Left ventricle myocardium inferior (tissue), 1 donor: ENCODE measurements around the gene BANP. TPM values are rescaled to one million over a fixed set of nuclear protein-coding genes. Genes with fewer than 3 reads are reported as not detected.

ENCODE experiments used
- DNase-seq: peaks from one replicate; pipeline ENCODE4 v3.0.0-alpha.2; 2020
- H3K27ac ChIP-seq: fragments of 200-600 bp; replicated peaks from 2 replicates; pipeline ENCODE4 v1.8.0; 2021
- H3K27me3 ChIP-seq: fragments of 200-600 bp; 2 replicates; pipeline ENCODE4 v1.8.0; 2021; ENCODE audit warnings: low read depth
- H3K36me3 ChIP-seq: fragments of 200-600 bp; 2 replicates; pipeline ENCODE4 v1.8.0; 2021
- H3K4me1 ChIP-seq: fragments of 200-600 bp; 2 replicates; pipeline ENCODE4 v1.8.0; 2021
- H3K4me3 ChIP-seq: fragments of 200-600 bp; 2 replicates; pipeline ENCODE4 v1.8.0; 2021; ENCODE audit warnings: mild to moderate bottlenecking, moderate library complexity
- H3K9me3 ChIP-seq: fragments of 200-600 bp; replicated peaks from 2 replicates; pipeline ENCODE4 v1.8.0; 2021
- intact Hi-C: fragments of 100-400 bp; cut with micrococcal nuclease; formaldehyde crosslinking; loops from one replicate; pipeline ENCODE4 v1.11.0; 2022
- total RNA-seq: library from RNA; stranded (reverse); fragmentation: NEBNext Ultra II Directional; extraction: Animal tissue kit (Norgen Biotek cat#: 25700); gene quantifications from one replicate; pipeline ENCODE4 v1.2.1, GENCODE V29; 2021
- TF ChIP-seq, protein P1 (sequence below): fragments of 200-600 bp; IDR thresholded peaks from 2 replicates; pipeline ENCODE4 v1.8.0; 2021; ENCODE audit warnings: antibody characterized with exemption, mild to moderate bottlenecking, borderline replicate concordance
- donor health status: DM: no; HTN: yes; CAD: no; lungs with severe emphysema.

BANP gene
- total RNA-seq, 1 donor from 2014 or later: 12.6 TPM

DNA sequence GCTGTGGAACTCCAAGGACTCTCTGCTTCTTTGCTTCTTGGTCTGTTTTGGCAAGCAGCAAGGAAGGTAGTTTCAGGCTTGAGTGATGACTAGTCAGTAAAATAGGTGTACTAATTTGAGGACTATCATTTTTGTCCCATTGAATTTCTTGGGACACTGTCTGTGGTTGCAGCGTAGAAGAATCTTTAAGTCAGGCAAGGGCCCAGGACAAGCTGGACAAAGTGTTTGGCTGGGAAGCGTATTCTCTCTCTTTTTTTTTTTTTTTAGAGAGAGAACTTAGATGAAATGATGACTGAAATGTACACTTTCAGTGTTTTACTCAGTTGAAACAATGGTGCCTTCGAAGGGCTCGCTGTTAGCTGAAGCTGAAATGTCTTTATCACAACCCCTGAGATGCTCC, 105.0 kb downstream of the BANP start:
- no peaks in the 10 kb centered on the region for H3K9me3 ChIP-seq
- no peak for DNase-seq

DNA sequence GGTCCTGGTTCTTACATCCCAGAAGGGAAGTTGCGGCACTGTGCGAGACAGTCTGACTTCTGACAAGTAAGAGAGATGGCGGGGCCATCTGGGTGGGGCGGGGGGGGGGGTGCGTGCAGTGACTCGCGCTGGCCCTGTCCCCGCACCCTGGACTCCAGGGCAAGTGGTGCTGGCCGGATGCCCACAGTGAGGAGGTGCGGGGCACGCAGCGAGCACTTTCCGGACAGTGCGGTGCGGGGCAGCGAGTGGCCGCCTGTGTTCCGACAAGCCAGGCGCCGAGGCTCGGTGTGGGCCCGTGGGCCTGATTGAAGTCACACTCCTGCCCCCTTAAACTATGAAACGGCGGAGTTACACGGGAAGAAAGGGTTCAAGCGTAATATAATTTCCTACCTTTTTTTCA, 106.4 kb downstream of the BANP start:
- intact Hi-C loops: no loop called here
- H3K27ac ChIP-seq: no peak overlapping the region
- H3K9me3 ChIP-seq: no peaks in the 10 kb centered on the region
- peaks cover 10% of the 10 kb centered on the region for H3K4me1 ChIP-seq
- no peaks in the 10 kb centered on the region for H3K27me3 ChIP-seq
- peak; percentile 10 for DNase-seq
- peaks cover 29% of the 10 kb centered on the region for H3K36me3 ChIP-seq
- TF ChIP-seq, protein P1, sequence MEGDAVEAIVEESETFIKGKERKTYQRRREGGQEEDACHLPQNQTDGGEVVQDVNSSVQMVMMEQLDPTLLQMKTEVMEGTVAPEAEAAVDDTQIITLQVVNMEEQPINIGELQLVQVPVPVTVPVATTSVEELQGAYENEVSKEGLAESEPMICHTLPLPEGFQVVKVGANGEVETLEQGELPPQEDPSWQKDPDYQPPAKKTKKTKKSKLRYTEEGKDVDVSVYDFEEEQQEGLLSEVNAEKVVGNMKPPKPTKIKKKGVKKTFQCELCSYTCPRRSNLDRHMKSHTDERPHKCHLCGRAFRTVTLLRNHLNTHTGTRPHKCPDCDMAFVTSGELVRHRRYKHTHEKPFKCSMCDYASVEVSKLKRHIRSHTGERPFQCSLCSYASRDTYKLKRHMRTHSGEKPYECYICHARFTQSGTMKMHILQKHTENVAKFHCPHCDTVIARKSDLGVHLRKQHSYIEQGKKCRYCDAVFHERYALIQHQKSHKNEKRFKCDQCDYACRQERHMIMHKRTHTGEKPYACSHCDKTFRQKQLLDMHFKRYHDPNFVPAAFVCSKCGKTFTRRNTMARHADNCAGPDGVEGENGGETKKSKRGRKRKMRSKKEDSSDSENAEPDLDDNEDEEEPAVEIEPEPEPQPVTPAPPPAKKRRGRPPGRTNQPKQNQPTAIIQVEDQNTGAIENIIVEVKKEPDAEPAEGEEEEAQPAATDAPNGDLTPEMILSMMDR: no peak
- H3K4me3 ChIP-seq: no peak overlapping the region

More for the DNA sequence above, 105.0 kb downstream of the BANP start:
- Histone ChIP-seq H3K27ac (no peak overlapping the region), H3K4me3 (no peak overlapping the region), H3K27me3 (no peaks in the 10 kb centered on the region), H3K4me1 (no peaks in the 10 kb centered on the region), H3K36me3 (peaks cover 42% of the 10 kb centered on the region)
- intact Hi-C loops: no loop called here
- TF ChIP-seq, protein P1: no peak

DNA sequence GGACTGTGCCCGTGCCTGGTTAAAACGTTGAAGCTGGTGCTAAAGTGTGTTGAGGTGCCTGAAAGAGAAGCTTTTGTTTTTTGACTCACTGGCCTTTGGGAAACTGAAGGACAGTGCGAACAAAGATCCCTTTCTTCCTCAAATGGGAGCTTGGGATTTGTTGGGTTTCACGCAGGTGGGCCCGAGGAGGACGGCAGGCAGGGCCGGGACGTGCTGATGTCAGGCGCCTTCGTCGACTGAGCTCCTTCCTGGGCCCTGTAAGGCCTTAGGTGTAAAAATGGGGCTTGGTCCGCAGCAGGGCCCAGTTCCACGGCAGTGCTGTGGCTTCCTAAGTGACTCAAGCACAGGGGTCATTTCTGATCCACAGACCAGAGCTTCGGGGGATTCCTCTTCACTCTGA, 106.9 kb downstream of the BANP start:
- Histone ChIP-seq H3K36me3 (peaks cover 25% of the 10 kb centered on the region), H3K27me3 (no peaks in the 10 kb centered on the region), H3K9me3 (no peaks in the 10 kb centered on the region), H3K4me1 (peaks cover 15% of the 10 kb centered on the region), H3K27ac (no peak overlapping the region), H3K4me3 (no peak overlapping the region)
- intact Hi-C loops: no loop called here
- TF ChIP-seq, protein P1: no peak
- peak; percentile 5 for DNase-seq

DNA sequence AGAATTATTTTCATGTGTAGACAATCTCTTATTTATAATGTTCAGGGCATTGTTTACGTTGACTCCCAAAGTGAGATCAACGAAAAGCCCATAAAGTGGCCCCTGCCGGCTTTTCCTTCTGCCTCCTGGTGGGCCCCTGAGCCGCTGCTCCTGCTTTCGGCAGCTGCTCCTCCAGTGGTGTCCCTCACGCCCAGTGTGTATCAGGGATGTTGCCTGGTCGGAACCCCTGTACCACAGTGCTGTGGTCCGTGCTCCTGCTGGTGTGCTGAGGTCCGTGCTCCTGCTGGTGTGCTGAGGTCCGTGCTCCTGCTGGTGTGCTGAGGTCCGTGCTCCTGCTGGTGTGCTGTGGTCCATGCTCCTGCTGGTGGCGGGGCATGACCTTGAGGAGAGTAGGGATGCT, 107.6 kb downstream of the BANP start:
- H3K4me3 ChIP-seq: no peak overlapping the region
- H3K36me3 ChIP-seq: peaks cover 25% of the 10 kb centered on the region
- no peaks in the 10 kb centered on the region for H3K27me3 ChIP-seq
- H3K4me1 ChIP-seq: peaks cover 22% of the 10 kb centered on the region
- H3K9me3 ChIP-seq: no peaks in the 10 kb centered on the region
- intact Hi-C loops: no loop called here
- TF ChIP-seq, protein P1: no peak
- peak; percentile 4 for DNase-seq
- no peak overlapping the region for H3K27ac ChIP-seq

DNA sequence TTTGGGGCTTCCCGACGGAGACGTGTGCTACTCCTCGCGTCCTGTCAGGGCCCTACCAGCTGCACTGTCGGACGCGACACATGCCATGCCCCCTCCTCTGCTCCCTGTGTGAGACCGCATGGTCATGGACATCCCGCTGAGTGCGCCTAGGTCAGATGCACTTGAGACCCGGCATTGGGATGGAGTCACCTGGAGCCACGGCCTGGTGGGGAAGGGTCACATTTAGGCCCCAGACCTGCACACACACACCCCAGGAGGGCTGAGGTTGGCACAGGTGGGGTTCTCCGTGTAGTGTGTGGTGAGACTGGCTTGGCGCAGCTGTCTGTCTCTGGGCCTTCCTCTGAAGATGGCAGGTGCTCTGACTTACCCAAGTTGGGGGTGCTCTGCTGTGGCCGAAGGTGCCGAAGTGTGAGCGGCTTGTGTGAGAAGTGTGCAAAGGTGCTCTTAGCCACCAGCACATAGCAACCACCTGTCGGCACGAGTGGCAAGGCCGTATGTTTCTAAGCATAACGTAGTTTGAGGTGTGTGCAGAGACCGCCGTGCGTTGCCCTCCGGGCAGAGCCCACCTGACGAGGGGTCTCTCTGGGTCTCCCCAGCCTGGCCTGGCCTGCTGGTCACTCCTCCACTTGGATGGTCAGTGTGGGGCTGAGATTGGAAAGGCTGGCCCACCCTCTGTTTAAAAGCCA, 108.6 kb downstream of the BANP start:
- H3K4me3 ChIP-seq: no peak overlapping the region
- H3K27me3 ChIP-seq: no peaks in the 10 kb centered on the region
- H3K9me3 ChIP-seq: no peaks in the 10 kb centered on the region
- H3K36me3 ChIP-seq: peaks cover 25% of the 10 kb centered on the region
- H3K4me1 ChIP-seq: peaks cover 22% of the 10 kb centered on the region
- intact Hi-C loops: no loop called here
- no peak overlapping the region for H3K27ac ChIP-seq
- DNase-seq: peak; percentile 5
- TF ChIP-seq, protein P1: no peak
